Measurements from ENCODE around the gene PDCD1.
"Not testable (repeated sequence)": the region's sequence is repeated elsewhere in the genome, so short reads cannot be mapped to it uniquely, and the experiment has no call there.

The PDCD1 gene

DNA sequence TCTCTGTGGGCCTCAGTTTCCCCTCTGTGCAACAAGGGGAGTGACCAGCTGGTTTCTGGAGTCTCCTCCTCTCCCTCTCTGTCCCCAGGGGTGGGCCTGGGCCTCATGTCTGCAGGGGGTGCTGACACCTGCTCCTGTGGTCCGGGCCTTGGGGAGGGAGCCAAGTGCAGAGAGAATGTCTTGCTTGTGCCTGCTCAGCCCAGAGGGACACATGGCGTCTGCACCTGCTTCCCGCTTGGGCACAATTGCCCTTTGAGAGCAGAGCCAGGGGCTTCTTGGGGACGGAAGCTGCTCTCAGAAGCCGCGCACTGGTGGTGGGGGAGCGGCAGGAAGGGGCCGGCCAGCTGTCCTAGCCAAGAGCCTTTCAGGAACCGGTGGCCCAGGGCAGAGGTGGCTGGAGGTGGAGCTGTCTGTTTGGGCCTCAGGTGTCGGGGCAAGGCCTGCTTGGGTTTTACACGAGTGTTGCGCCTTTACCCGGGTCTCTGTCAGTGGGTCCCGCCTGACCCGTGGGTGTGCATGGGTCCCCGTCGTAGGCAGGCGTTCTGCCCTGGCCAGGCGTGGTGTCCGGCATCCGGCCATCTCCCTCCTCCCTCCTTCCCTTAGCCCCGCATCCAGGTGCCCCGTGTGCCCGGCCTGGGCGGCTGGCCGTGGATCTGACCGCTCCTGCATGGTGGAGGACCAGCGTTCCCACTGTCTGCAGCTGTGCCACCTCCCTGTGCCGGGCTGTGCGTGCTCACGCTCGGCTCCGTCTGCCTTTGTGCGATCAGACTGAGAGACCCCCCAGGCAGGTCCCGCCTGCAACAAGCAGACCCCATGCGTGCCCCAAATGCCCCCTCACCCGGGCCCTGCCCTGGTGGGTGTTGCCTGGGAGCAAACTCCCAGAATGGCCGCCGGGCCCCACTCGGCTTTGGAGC, 45.7 kb downstream of the PDCD1 start:
- peak; percentile 65 for DNase-seq (ENCODE audit: low spot score)

DNA sequence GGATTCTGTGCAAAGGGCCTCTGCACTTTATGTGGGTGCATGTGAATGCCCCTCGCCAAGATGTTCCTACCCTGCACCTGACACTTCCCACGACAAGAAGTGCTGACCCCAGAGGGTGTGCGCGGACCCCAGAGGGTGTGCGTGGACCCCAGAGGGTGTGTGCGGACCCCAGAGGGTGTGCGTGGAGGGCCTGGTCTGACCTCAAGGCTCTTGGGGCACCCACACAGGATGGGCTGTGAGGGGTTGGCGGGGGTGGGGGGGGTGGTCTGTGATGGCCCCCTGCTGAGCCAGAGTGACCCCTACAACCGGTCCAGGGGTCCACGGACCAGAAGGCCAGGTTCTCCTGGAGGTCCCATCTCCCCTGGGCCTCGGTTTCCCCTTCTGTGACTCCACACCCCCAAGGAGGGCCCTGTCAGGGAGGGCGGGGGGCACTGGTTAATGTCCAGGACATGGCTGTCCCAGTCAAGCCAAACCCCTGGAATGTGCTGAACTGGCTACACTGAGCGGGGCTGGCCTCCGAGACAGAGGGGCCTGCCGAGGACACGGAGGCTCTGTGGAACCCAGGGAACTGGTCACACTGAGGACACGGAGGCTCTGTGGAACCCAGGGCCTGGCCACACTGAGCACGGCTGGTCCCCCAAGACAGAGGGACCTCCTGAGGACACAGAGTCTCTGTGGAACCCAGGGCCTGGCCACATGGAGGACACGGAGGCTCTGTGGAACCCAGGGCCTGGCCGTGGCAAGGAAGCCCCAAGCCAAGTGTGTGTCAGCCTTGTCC, 46.6 kb downstream of the PDCD1 start:
- DNase-seq (ENCODE audit: low spot score): no peak

DNA sequence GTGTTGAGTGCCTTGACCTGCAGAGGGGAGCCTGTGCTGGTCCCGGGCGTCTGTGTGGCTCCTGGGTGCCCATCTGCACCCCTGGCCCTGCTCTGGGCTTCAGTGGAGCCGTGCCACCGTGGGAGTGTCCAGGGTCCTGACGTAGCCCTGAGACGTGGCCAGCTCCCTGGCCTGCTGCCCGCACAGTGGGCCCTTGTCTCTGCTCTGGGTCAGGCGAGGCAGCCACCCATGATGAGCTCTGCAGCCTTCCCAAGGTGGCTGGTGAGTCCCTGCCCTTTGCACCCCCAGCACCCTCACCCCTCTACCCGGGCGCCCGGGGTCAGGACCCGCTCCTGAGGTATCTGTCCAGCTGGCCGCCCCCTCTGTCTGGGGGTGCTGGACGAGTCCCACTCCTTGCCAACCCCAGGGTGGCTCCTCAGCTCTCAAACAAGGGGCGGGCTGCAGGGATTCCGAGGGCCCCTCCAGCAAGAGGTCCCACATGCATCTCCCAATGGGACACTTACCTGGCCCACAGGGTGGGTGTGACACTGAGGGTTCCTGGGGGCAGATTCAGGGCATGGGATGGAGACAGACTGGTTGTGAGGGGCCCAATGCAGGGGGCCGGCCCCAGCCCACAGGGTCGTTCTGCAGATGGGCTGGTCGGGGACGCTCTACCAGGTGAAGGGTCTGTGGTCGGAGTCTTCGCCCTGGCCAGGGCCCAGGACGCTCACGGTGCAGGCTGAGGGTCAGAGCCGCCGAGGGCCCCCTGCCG, 47.3 kb downstream of the PDCD1 start:
- DNase-seq (ENCODE audit: low spot score): peak; percentile 46

DNA sequence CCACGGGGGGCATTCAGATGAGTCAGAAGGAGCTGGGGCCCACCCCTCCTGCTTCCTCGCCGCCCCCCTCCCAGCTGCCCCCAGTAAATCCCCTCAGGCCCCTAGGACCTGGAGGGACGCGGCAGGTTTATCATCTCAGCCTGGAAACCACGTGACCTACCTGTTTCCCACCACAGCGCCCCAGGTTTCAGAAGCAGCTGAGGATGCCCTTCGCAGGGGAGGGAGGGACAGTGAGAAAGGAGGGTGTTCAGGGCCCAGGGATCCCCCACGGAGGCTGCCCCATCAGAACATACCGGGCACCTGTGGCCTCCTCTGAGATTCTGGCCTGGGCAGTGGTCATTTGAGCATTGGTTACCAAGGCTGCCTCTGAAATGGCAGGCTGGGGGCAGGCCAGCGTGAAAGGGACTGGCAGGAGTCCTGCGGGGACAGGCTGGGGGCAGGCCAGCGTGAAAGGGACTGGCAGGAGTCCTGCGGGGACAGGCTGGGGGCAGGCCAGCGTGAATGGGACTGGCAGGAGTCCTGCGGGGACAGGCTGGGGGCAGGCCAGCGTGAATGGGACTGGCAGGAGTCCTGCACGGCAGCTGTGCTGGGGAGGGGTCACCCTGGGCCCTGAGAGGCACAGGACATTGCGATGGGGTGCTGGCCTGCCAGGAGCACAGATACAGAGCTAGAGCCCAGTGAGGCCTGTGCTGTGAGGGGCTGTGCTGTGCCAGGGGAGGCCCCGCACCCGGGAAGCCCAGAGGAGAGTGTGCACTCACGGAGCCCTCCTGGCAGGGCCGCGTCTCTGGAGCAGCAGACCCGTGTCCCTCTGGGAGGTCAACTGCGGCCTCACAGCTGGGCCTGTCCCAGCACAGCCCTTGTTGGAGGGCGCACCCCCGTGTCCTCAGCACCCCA, 48.1 kb downstream of the PDCD1 start:
- peak; percentile 31 for DNase-seq (ENCODE audit: low spot score)

DNA sequence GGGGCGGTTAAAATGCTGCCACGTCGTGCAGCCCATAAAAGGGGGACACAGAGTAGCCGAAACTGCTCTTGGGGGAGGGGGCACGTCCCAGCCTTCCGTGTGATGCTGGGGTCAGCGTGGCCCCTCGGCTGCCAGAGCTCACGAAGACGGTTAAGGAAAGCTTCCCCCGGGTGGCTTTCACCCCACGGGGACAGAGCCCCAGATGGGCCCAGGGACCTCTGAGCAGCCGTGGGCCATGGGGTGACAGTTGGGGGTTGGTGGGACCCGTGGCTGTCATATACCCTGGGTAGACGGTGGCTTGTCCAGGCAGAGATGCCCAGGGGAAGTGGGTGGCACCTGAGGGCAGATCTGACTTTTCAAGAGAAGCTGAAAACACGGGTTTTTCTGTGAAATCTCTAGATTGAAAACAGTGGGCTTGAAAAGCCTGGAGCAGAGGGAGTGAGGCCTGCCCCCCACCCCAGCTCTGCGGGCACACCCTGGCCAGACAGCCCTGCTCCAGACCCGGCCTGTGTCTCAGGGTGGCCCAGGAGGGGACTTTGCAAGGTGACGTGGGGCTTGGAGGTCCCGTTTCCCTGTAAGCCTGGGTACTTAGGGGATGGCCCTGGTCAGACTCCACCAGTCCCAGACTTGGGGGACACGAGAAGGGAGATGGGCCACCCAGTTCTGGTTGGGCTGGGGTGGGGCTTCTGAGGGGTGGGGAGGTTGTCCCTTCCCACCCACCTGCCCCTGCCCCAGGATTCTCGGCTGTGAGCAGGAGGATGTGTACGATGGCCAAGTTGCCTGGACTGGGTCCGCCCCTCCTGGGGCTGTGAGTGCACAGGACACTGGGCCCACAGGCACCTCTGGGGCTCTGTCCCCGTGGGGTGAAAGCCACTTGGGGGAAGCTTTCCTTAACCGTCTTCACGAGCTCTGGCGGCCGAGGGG, 49.0 kb downstream of the PDCD1 start:
- no peak for DNase-seq (ENCODE audit: low spot score)

DNA sequence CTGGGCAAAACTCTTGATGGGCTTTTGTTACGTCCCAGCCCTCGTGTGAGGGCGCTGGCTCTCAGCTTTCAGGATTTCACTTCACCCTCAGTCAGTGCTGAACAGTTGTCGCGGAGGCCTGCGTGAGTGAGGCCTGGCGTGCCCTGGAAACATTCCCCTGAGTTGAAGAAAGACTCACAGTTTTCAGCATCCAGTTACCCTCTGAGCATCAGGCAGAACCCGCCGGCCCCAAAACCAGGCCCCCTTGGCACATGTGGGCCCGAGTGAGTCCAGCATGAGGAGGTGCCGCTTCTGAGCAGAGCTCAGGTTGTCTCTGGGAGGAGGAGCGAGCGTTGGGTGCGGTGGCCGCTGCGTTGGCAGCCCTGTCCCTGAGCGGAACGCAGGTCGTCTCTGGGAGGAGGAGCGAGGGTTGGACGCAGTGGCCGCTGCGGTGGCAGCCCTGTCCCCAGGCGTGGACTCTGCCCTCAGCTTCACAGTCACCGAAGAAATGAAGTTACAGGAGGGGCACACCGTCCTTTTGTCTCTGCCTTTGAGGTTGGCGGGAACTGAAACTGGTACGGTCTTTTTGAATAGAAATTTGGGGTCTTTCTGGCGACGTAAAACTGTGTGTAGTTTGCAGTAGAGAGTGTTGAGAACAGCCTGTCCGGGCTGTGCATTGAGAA, 49.8 kb downstream of the PDCD1 start, which contains the start of gene NEU4:
TSS of gene NEU4 (plus strand) at position 473 of the 662 bp plus-strand sequence. CDS start 5,292 bp downstream, outside the sequence.
- no peak for DNase-seq (ENCODE audit: low spot score)

DNA sequence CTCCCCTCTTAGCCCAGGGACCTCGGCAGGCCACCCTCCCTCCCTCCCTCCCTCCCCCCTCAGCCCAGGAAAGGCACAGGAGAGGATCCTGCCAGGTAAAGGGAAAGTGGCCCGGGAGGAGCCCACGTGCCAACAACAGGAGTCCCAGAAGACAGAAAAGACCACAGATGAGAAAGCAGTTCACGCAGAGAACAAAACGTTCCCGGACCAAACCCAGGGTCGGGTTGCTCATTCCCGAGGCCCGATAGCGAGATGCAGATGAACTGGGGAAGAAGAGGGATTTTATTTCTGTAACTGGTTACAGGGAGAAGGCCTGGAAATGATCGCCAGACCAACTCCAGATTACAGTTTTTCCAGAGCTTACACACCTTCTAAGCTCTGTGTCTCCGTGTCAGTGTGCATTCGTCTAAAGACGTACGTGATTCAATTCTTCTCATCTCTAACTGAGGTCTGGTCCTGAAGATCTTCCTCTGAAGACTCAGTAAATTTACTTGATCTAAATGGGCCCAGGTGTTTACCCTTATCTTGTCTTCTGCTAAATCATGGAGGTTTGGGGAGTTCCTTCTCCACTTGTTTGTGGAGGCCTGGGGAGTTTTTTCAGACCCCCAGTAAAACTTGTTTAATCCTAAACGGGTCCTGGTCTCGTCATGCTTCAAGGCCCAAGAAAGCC, 50.5 kb downstream of the PDCD1 start:
- no peak for DNase-seq (ENCODE audit: low spot score)

DNA sequence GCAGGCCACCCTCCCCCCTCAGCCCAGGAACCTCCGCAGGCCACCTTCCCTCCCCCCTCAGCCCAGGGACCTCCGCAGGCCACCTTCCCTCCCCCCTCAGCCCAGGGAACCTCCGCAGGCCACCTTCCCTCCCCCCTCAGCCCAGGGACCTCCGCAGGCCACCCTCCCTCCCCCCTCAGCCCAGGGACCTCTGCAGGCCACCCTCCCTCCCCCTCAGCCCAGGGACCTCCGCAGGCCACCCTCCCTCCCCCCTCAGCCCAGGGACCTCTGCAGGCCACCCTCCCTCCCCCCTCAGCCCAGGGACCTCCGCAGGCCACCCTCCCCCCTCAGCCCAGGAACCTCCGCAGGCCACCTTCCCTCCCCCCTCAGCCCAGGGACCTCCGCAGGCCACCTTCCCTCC, 52.5 kb downstream of the PDCD1 start:
- not testable (repeated sequence) for DNase-seq (ENCODE audit: low spot score)

DNA sequence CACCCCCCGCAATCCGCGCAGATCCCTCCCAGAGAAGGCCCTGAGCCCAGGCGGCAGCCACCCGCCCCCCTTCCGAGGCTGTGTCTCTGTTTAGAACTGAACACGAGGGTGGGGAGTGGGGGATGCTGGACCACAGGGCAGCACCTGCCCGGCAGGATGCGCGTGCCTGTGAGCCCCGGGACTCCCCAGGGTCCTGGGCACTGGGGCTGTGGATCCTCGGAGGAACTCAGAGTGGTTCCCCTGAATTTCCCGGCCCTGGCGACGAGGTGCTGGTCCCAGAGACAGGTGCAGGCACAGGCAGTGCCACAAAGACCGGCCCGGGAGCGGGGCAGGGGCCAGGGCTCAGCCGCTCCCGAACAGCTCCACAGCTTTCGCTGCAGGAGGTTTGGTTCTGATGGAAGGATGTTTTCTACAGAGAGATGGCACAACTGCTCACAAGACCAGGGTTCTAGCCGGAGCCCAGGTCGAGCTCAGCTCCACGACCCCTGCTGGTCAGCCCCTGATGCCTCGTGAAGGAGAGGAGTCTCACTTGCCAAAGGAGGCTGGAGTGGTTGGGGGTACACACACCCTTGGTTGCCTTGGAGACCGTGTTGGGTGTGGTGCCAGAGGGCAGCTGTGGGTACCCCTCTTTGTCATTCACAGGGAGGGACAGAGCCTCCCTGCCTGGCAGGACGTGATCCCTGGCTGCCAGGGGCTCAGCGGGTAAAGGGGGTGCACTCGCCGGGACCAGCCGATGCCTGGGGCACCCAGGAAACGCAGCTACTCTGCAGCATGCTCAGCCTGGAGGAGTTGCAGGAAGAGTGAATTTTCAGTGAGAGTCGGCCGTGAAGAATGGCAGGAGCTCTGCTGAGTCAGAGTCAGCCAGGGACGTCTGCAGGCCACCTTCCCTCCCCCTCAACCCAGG, 54.1 kb downstream of the PDCD1 start:
- DNase-seq (ENCODE audit: low spot score): no peak

DNA sequence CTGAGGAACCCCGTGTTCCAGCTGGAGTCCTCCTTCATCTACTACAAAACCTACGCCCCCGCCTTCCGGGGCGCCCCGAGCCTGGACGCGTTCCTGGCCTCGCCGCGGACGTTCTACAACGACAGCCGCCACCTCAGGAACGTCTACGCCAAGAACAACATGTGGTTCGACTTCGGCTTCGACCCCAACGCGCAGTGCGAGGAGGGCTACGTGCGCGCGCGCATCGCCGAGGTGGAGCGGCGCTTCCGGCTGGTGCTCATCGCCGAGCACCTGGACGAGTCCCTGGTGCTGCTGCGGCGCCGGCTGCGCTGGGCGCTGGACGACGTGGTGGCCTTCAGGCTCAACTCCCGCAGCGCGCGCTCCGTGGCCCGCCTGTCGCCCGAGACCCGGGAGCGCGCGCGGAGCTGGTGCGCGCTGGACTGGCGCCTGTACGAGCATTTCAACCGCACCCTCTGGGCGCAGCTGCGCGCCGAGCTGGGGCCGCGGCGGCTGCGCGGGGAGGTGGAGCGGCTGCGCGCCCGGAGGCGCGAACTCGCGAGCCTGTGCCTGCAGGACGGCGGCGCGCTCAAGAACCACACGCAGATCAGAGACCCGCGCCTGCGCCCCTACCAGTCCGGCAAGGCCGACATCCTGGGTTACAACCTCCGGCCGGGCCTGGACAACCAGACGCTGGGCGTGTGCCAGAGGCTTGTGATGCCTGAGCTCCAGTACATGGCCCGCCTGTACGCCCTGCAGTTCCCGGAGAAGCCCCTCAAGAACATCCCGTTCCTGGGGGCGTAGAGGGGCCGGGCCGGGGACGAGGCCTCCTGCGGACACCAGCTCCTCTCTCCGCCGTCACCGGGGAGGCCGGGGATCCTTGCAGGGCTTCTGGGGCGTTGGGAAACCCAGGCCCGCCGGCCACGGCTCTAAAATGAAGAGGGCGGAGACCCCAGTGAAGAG, 55.0 kb downstream of the PDCD1 start:
- peak; percentile 29 for DNase-seq (ENCODE audit: low spot score)

DNA sequence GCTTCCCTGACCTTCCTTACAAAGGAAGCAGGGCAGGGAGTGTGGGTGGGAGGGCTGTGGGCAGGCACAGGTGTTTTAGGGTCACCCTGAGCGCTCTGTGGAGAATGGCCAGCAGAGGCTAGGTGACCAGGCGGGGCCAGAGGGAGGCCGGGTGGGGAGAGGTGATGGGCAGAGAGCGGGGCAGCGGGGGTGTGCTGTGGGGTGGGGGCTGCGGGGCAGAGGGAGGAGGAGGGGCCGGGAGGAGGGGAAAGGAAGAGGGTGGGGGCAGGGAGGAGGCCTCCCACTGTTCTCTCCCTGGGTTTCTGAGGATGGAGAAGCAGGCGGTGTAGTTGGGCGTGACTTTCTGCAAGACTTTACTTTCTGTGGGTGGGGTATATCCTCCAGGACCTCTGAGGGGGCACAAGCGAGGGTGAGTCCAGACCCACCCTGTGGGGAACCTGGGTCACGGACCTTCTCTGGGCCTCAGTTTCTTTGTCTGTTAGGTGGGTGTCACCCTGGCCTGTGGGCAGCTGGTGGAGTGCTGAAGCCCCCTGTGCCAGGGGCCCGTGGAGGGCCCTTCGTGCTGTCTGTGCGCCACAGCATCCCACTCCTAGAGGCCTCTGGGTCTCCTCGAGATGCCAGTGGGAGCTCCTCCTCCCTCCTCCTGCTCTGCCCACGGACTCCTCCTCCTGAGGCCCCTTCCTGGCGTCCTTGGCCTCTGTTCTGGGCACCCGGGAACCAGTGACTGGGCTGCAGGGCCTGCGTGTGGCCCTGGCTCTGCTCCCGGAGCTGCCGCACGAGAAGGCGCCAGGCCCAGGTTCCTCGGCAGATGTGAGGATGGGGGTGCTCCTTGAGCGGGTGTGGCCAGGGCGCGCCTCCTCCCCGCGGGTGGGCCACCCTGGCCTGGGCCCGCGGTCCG, 56.0 kb downstream of the PDCD1 start:
- DNase-seq (ENCODE audit: low spot score): no peak

DNA sequence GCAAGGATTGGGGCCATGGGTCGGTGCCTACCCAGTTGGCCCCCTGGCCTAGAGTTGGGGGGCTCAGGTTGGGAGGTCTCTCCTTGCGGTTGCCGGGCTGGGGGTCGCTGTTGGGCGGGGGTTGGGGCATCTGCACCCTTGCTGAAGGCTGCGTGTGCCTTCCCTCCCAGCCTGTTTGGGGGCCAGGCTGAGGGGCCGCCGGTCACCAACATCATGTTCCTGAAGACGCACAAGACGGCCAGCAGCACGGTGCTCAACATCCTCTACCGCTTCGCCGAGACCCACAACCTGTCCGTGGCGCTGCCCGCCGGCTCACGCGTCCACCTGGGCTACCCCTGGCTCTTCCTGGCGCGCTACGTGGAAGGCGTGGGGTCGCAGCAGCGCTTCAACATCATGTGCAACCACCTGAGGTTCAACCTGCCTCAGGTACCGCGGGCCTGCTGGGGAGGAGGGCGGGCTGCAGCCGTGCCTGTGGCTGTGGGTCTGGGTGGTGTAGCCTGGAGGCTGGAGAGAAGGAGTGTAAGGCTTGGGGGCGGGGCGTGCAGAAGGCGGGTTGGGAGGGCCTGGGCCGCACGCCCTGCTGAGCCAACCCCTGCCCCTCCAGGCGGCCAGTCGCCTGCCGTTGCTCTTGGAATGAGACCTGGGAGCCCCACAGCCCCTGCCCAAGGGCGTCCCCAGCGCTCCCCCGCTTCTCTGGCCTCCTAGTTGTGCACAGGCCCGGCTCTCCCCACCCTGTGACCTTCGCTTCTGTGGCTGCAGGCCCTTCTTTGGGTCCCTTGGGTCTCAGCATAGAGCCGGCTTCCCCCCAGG, 56.9 kb downstream of the PDCD1 start:
- DNase-seq (ENCODE audit: low spot score): no peak

DNA sequence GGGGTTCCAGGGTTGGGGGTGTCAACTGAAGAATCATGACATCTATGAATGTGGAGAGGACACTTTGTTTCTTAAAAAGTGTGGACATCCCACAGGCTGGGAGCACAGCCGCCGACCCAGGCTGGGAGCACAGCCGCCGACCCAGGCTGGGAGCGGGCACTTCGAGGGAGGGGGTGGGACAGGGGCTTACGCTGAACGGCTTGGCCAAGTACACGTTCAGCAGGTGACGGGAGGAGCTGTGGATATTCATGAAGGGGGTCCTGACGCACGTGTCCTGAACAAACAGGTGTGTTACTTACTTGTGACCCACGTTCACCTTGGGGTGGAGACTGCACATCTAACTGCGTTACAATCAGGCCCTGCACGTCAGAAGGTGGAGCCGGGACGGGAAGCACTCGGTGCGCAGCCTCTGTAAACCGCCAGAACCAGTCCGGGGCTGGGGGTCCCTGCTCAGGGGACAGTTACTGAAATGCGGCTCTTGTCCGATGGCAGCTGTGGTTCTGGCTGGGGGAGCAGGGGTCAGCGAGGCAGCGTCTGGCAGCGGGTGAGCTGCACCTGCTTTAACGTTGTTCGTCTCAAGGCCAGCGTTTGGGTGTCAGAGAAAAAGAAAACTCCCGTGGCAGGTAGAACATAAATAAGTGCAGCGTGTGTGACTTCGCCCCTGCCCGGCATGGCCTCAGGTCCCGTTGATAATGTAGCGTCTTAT, 58.3 kb downstream of the PDCD1 start:
- not testable (repeated sequence) for DNase-seq (ENCODE audit: low spot score)

Measured in pons (tissue), 1 donor.